K562 treated with DMSO at 1 percent for 12 hours (cell line): ENCODE results near the gene GALNT14. TPM values are rescaled to one million over a fixed set of nuclear protein-coding genes. Genes with fewer than 3 reads are reported as not detected.

Source experiments
- total RNA-seq: library from RNA; unstranded; fragments of 300-600 nt; gene quantifications from 2 replicates; pipeline ENCODE4 v1.2.3, GENCODE V29; 2022; ENCODE audit not compliant: insufficient read depth

The GALNT14 gene
- total RNA-seq, result not detected in 2 replicates

GRCh38 chr2:31138037-31138962, at the start of gene GALNT14:
GALNT14 (minus strand) TSS chr2:31138440; CDS start chr2:31138086, 354 bp downstream.

Other genes with a start within 250 kb of the GALNT14 start
- not detected in 2 replicates for gene CAPN14, start 79.1 kb upstream of the GALNT14 start, total RNA-seq
- 0.16 TPM in 1 of 2 replicates, not detected in the other for gene EHD3, start 95.7 kb upstream of the GALNT14 start, total RNA-seq